H1 (cell line): ENCODE data around the gene PREX1. TPM values are rescaled to one million over a fixed set of nuclear protein-coding genes. Genes with fewer than 3 reads are reported as not detected.

Source experiments
- CTCF ChIA-PET: fragments of 300-600 bp; sonication (Branson Sonifier 250); formaldehyde crosslinking; loops from one replicate; lab custom pipeline; 2021; ENCODE audit not compliant: partially characterized antibody; lab: Charles Lee
- POLR2A ChIA-PET: fragments of 300-600 bp; sonication (Branson Sonifier 250); formaldehyde crosslinking; loops from one replicate; lab custom pipeline; 2021; ENCODE audit warnings: inconsistent platforms; ENCODE audit not compliant: partially characterized antibody; lab: Charles Lee
- DNase-seq, 2 experiments: peaks; one replicate each; pipeline versions ENCODE4 v3.0.0 to v3.0.0-alpha.2; 2010 to 2022; ENCODE audit warnings: low spot score in 2 of 2, low read depth in 1 of 2, mixed read lengths in 1 of 2
- FAIRE-seq: peaks from 2 replicates; lab custom pipeline; 2011; peaks lifted over from hg19 to GRCh38; lab: Jason Lieb, UNC
- H2AFZ ChIP-seq: 2 replicates; pipeline ENCODE4 v1.8.1; 2012; ENCODE audit warnings: low read length, inconsistent platforms
- H2AK5ac ChIP-seq: 2 replicates; pipeline ENCODE4 v1.6.1; 2013; ENCODE audit warnings: low read depth, low read length
- H2BK120ac ChIP-seq: replicated peaks from 2 replicates; pipeline ENCODE3; 2013; ENCODE audit warnings: low read depth, low read length, inconsistent platforms
- H2BK12ac ChIP-seq: 2 replicates; pipeline ENCODE4 v1.6.1; 2013; ENCODE audit warnings: low read depth, low read length
- H2BK15ac ChIP-seq: 2 replicates; pipeline ENCODE4 v1.6.1; 2013; ENCODE audit warnings: low read length
- H2BK20ac ChIP-seq: 2 replicates; pipeline ENCODE4 v1.6.1; 2013; ENCODE audit warnings: low read length
- H2BK5ac ChIP-seq: 2 replicates; pipeline ENCODE4 v1.6.1; 2013; ENCODE audit warnings: low read depth, low read length
- H3K14ac ChIP-seq: 2 replicates; pipeline ENCODE4 v1.6.1; 2013; ENCODE audit warnings: inconsistent platforms; ENCODE audit not compliant: insufficient read length
- H3K18ac ChIP-seq: 2 replicates; pipeline ENCODE4 v1.6.1; 2013; ENCODE audit warnings: low read length; ENCODE audit errors: extremely low read depth
- H3K23ac ChIP-seq: 2 replicates; pipeline ENCODE4 v1.6.1; 2013; ENCODE audit warnings: inconsistent platforms; ENCODE audit not compliant: insufficient read length
- H3K23me2 ChIP-seq: 2 replicates; pipeline ENCODE4 v1.6.1; 2013; ENCODE audit warnings: low read depth, low read length
- H3K27ac ChIP-seq: 2 replicates; pipeline ENCODE4 v1.6.1; 2011; ENCODE audit warnings: low read depth, low read length, inconsistent platforms
- H3K27me3 ChIP-seq, 4 experiments: replicated peaks in 1 of 4; 1 replicate in 1 of 4; 2 replicates in 3 of 4; pipeline versions ENCODE4 v1.6.1 to v1.8.1; 2011 to 2013; ENCODE audit warnings: low read length in 3 of 4, mild to moderate bottlenecking in 3 of 4, inconsistent platforms in 2 of 4, mixed read lengths in 2 of 4, moderate library complexity in 1 of 4; ENCODE audit not compliant: control insufficient read depth in 3 of 4, insufficient read depth in 3 of 4; ENCODE audit errors: extremely low read depth in 1 of 4
- H3K36me3 ChIP-seq, 4 experiments: 2 replicates each; pipeline versions ENCODE4 v1.6.1 to v1.8.1; 2011 to 2013; ENCODE audit warnings: mild to moderate bottlenecking in 4 of 4, low read length in 3 of 4, moderate library complexity in 2 of 4, control low read depth in 1 of 4, inconsistent platforms in 1 of 4; ENCODE audit not compliant: insufficient read depth in 4 of 4, control insufficient read depth in 2 of 4
- H3K4ac ChIP-seq: replicated peaks from 2 replicates; pipeline ENCODE3; 2013; ENCODE audit warnings: low read length, low read depth, mixed read lengths, inconsistent platforms; ENCODE audit not compliant: insufficient read length
- H3K4me1 ChIP-seq, 4 experiments: replicated peaks in 1 of 4; 1 replicate in 1 of 4; 2 replicates in 3 of 4; pipeline versions ENCODE4 v1.6.1 to v1.8.1; 2011 to 2013; ENCODE audit warnings: low read length in 3 of 4, inconsistent platforms in 2 of 4, mixed read lengths in 1 of 4; ENCODE audit not compliant: insufficient read depth in 4 of 4, control insufficient read depth in 3 of 4
- H3K4me2 ChIP-seq, 2 experiments: 2 replicates each; pipeline versions ENCODE4 v1.6.1 to v1.8.1; 2011 to 2013; ENCODE audit warnings: low read depth in 2 of 2, low read length in 2 of 2, control low read depth in 1 of 2, inconsistent platforms in 1 of 2, mild to moderate bottlenecking in 1 of 2; ENCODE audit not compliant: insufficient read depth in 1 of 2
- H3K4me3 ChIP-seq, 4 experiments: fragments of 200-600, 300-600 bp in 1 of 4; sonication (generic), shearing (Covaris generic), sonication (Bioruptor Twin) in 1 of 4; 2 replicates each; pipeline versions ENCODE4 v1.5.1 to v1.8.1; 2011 to 2016; ENCODE audit warnings: low read length in 4 of 4, low read depth in 3 of 4, control low read depth in 2 of 4, inconsistent platforms in 2 of 4, mild to moderate bottlenecking in 2 of 4, mixed read lengths in 1 of 4, moderate library complexity in 1 of 4; ENCODE audit not compliant: insufficient read depth in 2 of 4; ENCODE audit errors: extremely low read depth in 1 of 4
- H3K56ac ChIP-seq: replicated peaks from 2 replicates; pipeline ENCODE3; 2013; ENCODE audit warnings: low read depth, mild to moderate bottlenecking, mixed read lengths, low read length, inconsistent platforms; ENCODE audit not compliant: insufficient read length
- H3K79me1 ChIP-seq: 2 replicates; pipeline ENCODE4 v1.6.1; 2013; ENCODE audit warnings: low read depth, low read length, control low read depth
- H3K79me2 ChIP-seq, 2 experiments: 2 replicates each; pipeline versions ENCODE4 v1.6.1 to v1.8.1; 2012 to 2013; ENCODE audit warnings: low read length in 2 of 2, mild to moderate bottlenecking in 2 of 2, inconsistent platforms in 1 of 2; ENCODE audit not compliant: insufficient read depth in 2 of 2, control insufficient read depth in 1 of 2
- H3K9ac ChIP-seq, 4 experiments: replicated peaks in 1 of 4; 1 replicate in 1 of 4; 2 replicates in 3 of 4; pipeline versions ENCODE4 v1.6.1 to v1.8.1; 2011 to 2013; ENCODE audit warnings: low read depth in 3 of 4, low read length in 3 of 4, control low read depth in 2 of 4, mild to moderate bottlenecking in 2 of 4, moderate library complexity in 2 of 4, inconsistent platforms in 1 of 4; ENCODE audit errors: extremely low read depth in 1 of 4
- H3K9me3 ChIP-seq, 2 experiments: 2 replicates each; pipeline versions ENCODE4 v1.6.1 to v1.8.1; 2012 to 2013; ENCODE audit warnings: mild to moderate bottlenecking in 2 of 2, moderate library complexity in 2 of 2, control low read depth in 1 of 2, inconsistent platforms in 1 of 2, low read depth in 1 of 2, low read length in 1 of 2, mixed read lengths in 1 of 2; ENCODE audit not compliant: insufficient read depth in 2 of 2
- H4K20me1 ChIP-seq, 2 experiments: replicated peaks in 1 of 2; 2 replicates each; pipeline versions ENCODE3 to v1.8.1; 2011 to 2013; ENCODE audit warnings: inconsistent platforms in 2 of 2, low read length in 2 of 2, mild to moderate bottlenecking in 1 of 2; ENCODE audit not compliant: insufficient read depth in 2 of 2, control insufficient read depth in 1 of 2
- H4K5ac ChIP-seq: 2 replicates; pipeline ENCODE4 v1.6.1; 2013; ENCODE audit warnings: low read length, low read depth, mixed read lengths, inconsistent platforms; ENCODE audit not compliant: insufficient read length
- H4K8ac ChIP-seq: 2 replicates; pipeline ENCODE4 v1.8.0; 2013; ENCODE audit warnings: mild to moderate bottlenecking, moderate library complexity, low read length, inconsistent platforms; ENCODE audit not compliant: insufficient read depth; ENCODE audit errors: extremely low read depth
- H4K91ac ChIP-seq: replicated peaks from 2 replicates; pipeline ENCODE3; 2013; ENCODE audit warnings: low read length, mixed read lengths, inconsistent platforms; ENCODE audit not compliant: insufficient read length
- CBX5 ChIP-seq: fragments of 300-800, 300-1000 bp; sonication (generic); IDR thresholded peaks from 2 replicates; pipeline ENCODE4 v1.7.1; 2016; ENCODE audit warnings: antibody characterized with exemption, low read length, low read depth
- PHF8 ChIP-seq: fragments of 200-600 bp; sonication (generic); conservative IDR thresholded peaks from 2 replicates; pipeline ENCODE4 v1.7.1; 2012; ENCODE audit warnings: low read depth, mild to moderate bottlenecking, inconsistent platforms, low read length, moderate library complexity
- POLR2A ChIP-seq, 2 experiments: IDR thresholded peaks; 1 replicate in 1 of 2; 2 replicates in 1 of 2; pipeline ENCODE4 v1.6.1; 2011; ENCODE audit warnings: low read depth in 2 of 2, low read length in 2 of 2, mild to moderate bottlenecking in 2 of 2; ENCODE audit errors: control extremely low read depth in 1 of 2
- POU5F1 ChIP-seq: IDR thresholded peaks from 2 replicates; pipeline ENCODE4 v1.6.1; 2011; ENCODE audit warnings: low read depth, mild to moderate bottlenecking, low read length, moderate library complexity
- SAP30 ChIP-seq: fragments of 300-600 bp; sonication (generic); IDR thresholded peaks from 2 replicates; pipeline ENCODE4 v1.7.1; 2012; ENCODE audit warnings: low read length, moderate library complexity, mild to moderate bottlenecking, inconsistent platforms; ENCODE audit not compliant: insufficient read depth, insufficient replicate concordance
- SIRT6 ChIP-seq: IDR thresholded peaks from one replicate; pipeline ENCODE4 v1.7.1; 2012; ENCODE audit warnings: low read length, inconsistent platforms
- SUZ12 ChIP-seq: fragments of 200-600 bp; sonication (generic); IDR thresholded peaks from 2 replicates; pipeline ENCODE4 v1.6.1; 2012; ENCODE audit warnings: mild to moderate bottlenecking, inconsistent platforms, low read length, moderate library complexity, mixed read lengths
- TBP ChIP-seq: IDR thresholded peaks from 2 replicates; pipeline ENCODE4 v1.6.1; 2011; ENCODE audit warnings: low read depth, low read length, improper control_type of control experiment
- YY1 ChIP-seq: IDR thresholded peaks from 2 replicates; pipeline ENCODE4 v1.6.1; 2011; ENCODE audit warnings: low read depth, mild to moderate bottlenecking, low read length
- WGBS, 2 experiments: shearing (Covaris generic) in 1 of 2; methylation state at CpG; one replicate each; pipeline versions ENCODE4 v1.1.6 to v1.1.7; 2013 to 2015; ENCODE audit warnings: low lambda C conversion rate in 2 of 2, mixed read lengths in 2 of 2, inconsistent platforms in 1 of 2, low coverage in 1 of 2, missing lambda C conversion rate in 1 of 2; ENCODE audit not compliant: insufficient replicate concordance in 2 of 2, insufficient coverage in 1 of 2, insufficient read length in 1 of 2; ENCODE audit errors: extremely low coverage in 1 of 2, missing lambda C conversion rate in 1 of 2; 5-methylcytosine and 5-hydroxymethylcytosine counted together
- polyA plus RNA-seq, 7 experiments: library from polyadenylated mRNA; depleted of rRNA in 3 of 7; stranded (reverse) in 5 of 7; unstranded in 2 of 7; fragments of >200 nt in 5 of 7; fragments of 200-250 nt in 2 of 7; gene quantifications; 1 replicate in 5 of 7; 2 replicates in 1 of 7; 4 replicates in 1 of 7; pipeline versions ENCODE4 v1.2.1 to v1.2.3, GENCODE V29; 2011 to 2013; ENCODE audit warnings: missing spikeins in 2 of 7, mixed read lengths in 2 of 7
- total RNA-seq: library from RNA; stranded (reverse); fragmentation: NEBNext Ultra II Directional; extraction: Animal tissue kit (Norgen Biotek cat#: 25700); gene quantifications from 2 replicates; pipeline ENCODE4 v1.2.1, GENCODE V29; 2021
- TF ChIP-seq, protein P1 (sequence below): IDR thresholded peaks from 2 replicates; pipeline ENCODE4 v1.6.1; 2011; ENCODE audit warnings: low read length, improper control_type of control experiment
- TF ChIP-seq, protein P2 (sequence below): IDR thresholded peaks from 2 replicates; pipeline ENCODE4 v1.6.1; 2011; ENCODE audit warnings: low read depth, mild to moderate bottlenecking, low read length; ENCODE audit not compliant: insufficient read depth

PREX1 gene
- total and polyA plus RNA-seq, 2 of the 8 experiments (the other 6 are each of a cell fraction or from before 2014, with no cell fraction given): 10.7 to 12.8 TPM

DNA sequence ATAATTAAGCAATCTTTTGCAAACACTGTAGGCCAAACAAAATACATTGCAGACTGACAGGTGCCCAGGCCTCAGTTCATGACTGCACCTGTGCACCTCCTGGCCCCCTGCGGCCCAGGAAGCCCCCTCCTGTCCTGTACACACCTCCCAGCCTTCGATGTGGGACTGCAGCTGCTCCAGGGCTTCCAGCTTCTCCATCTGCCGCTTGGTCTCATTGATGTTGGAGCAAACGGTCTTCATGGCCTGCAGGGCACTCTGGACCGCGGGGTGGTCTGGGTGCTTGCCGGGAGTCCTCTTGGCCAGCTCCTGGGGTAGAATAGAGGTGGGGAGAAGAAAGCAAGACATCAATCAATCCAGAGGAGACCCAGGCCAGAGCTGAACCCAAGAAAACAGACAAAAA lies 119.7 kb downstream of the PREX1 start:
- Histone ChIP-seq H3K23me2 (no peaks in the 10 kb centered on the region), H3K56ac (no peak overlapping the region), H3K79me2 (no peaks in the 10 kb centered on the region), H4K5ac (no peak overlapping the region), H3K18ac (no peak overlapping the region), H3K27me3 (no peaks in the 10 kb centered on the region), H3K23ac (no peak overlapping the region), H3K36me3 (no peaks in the 10 kb centered on the region), H2BK5ac (no peak overlapping the region), H2BK120ac (no peak overlapping the region), H3K4me2 (no peak overlapping the region), H4K20me1 (no peaks in the 10 kb centered on the region), H2AFZ (no peak overlapping the region), H3K9me3 (no peaks in the 10 kb centered on the region), H2BK12ac (no peak overlapping the region), H2AK5ac (no peak overlapping the region), H3K4ac (no peak overlapping the region), H2BK20ac (no peak overlapping the region), H3K4me3 (no peak overlapping the region), H3K27ac (no peak overlapping the region), H3K14ac (no peak overlapping the region), H2BK15ac (no peak overlapping the region), H3K79me1 (no peaks in the 10 kb centered on the region), H3K9ac (no peak overlapping the region), H4K91ac (no peak overlapping the region), H4K8ac (no peak overlapping the region), H3K4me1 (no peaks in the 10 kb centered on the region)
- FAIRE-seq (no peak), DNase-seq (no peak)
- WGBS, 2 experiments: 89% methylated on average over 7 of the region's 7 CpGs; no CpG with 5 or more reads in 1 of the 2 experiments
- TF ChIP-seq POLR2A (IDR thresholded peaks at IDR 0.05; ENCODE audit: control extremely low read depth in 1 of 2, low read depth in 2 of 2, low read length in 2 of 2) (no peak), PHF8 (no peak), SIRT6 (no peak), CBX5 (no peak), SAP30 (no peak), POU5F1 (no peak), YY1 (no peak), SUZ12 (no peak), TBP (no peak)
- TF ChIP-seq, protein P1, sequence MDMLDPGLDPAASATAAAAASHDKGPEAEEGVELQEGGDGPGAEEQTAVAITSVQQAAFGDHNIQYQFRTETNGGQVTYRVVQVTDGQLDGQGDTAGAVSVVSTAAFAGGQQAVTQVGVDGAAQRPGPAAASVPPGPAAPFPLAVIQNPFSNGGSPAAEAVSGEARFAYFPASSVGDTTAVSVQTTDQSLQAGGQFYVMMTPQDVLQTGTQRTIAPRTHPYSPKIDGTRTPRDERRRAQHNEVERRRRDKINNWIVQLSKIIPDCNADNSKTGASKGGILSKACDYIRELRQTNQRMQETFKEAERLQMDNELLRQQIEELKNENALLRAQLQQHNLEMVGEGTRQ: no peak
- TF ChIP-seq, protein P2, sequence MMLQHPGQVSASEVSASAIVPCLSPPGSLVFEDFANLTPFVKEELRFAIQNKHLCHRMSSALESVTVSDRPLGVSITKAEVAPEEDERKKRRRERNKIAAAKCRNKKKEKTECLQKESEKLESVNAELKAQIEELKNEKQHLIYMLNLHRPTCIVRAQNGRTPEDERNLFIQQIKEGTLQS: no peak
- ChIA-PET CTCF (interaction anchor here (0.6 to 16.7 kb wide), 3 partner anchors 10 to 872 kb away, joined by 3 to 186 read pairs (median 28); no protein-coding TSS in a partner anchor), POLR2A (no interaction called here)
